Epithelial cell of proximal tubule (primary cell): ENCODE data around the gene DIS3L2. TPM values are rescaled to one million over a fixed set of nuclear protein-coding genes. Genes with fewer than 3 reads are reported as not detected.

Experiments used
- DNase-seq: peaks from one replicate; pipeline ENCODE4 v3.0.0-alpha.2; 2011; ENCODE audit warnings: low read depth
- H3K4me3 ChIP-seq: 2 replicates; pipeline ENCODE4 v1.5.1; 2011; ENCODE audit warnings: low read depth, mild to moderate bottlenecking, low read length
- total RNA-seq: library from RNA; depleted of rRNA; stranded (reverse); fragments of >200 nt; gene quantifications from 2 replicates; pipeline ENCODE4 v1.2.3, GENCODE V29; 2015
- TF ChIP-seq, protein P1 (sequence below): conservative IDR thresholded peaks from 2 replicates; pipeline ENCODE4 v1.5.1; 2012; ENCODE audit warnings: low read depth, mild to moderate bottlenecking, low read length

The DIS3L2 gene
- total RNA-seq, 1 donor from 2014 or later, result 31.6 TPM

GRCh38 chr2:231996797-231997540, 35.5 kb downstream of the DIS3L2 start:
- TF ChIP-seq, protein P1, sequence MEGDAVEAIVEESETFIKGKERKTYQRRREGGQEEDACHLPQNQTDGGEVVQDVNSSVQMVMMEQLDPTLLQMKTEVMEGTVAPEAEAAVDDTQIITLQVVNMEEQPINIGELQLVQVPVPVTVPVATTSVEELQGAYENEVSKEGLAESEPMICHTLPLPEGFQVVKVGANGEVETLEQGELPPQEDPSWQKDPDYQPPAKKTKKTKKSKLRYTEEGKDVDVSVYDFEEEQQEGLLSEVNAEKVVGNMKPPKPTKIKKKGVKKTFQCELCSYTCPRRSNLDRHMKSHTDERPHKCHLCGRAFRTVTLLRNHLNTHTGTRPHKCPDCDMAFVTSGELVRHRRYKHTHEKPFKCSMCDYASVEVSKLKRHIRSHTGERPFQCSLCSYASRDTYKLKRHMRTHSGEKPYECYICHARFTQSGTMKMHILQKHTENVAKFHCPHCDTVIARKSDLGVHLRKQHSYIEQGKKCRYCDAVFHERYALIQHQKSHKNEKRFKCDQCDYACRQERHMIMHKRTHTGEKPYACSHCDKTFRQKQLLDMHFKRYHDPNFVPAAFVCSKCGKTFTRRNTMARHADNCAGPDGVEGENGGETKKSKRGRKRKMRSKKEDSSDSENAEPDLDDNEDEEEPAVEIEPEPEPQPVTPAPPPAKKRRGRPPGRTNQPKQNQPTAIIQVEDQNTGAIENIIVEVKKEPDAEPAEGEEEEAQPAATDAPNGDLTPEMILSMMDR, result no peak
- DNase-seq, result no peak
- no peak overlapping the region for H3K4me3 ChIP-seq

DNA sequence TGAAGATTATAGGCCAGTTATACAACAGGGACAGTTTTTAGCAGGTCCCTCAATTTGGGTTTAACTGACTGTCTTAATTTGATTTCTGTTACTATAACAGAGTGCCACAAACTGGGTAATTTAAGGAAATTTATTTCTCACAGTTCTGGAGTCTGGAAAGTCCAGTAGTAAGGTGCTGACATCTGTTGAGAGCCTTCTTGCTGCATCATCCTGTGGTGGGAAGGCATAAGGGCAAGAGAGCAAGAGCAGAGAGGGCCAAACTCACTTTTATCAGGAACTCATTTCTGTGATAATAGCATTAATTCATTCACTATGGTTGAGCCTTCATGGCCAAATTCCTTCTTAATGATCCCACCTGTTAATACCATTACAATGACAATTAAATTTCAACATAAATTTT, 36.5 kb downstream of the DIS3L2 start:
- TF ChIP-seq, protein P1, result no peak
- no peak for DNase-seq
- no peak overlapping the region for H3K4me3 ChIP-seq

DNA sequence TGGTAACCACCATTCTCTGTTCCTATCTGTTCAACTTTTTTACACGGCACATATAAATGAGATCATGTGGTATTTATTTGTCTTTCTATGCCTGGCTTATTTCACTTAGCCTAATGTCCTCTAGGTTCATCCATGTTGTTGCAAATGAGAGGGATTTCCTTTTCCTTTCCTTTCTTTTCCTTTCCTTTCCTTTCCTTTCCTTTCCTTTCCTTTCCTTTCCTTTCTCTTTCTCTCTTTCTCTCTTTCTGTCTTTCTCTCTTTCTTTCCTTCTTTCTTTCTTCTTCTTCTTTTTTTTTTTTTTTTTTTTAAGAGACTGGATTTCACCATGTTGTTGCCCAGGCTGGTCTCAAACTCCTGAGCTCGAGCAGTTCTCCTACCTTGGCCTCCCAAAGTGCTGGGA, 38.9 kb downstream of the DIS3L2 start:
- TF ChIP-seq, protein P1, result no peak
- DNase-seq, result no peak
- H3K4me3 ChIP-seq, result no peak overlapping the region

DNA sequence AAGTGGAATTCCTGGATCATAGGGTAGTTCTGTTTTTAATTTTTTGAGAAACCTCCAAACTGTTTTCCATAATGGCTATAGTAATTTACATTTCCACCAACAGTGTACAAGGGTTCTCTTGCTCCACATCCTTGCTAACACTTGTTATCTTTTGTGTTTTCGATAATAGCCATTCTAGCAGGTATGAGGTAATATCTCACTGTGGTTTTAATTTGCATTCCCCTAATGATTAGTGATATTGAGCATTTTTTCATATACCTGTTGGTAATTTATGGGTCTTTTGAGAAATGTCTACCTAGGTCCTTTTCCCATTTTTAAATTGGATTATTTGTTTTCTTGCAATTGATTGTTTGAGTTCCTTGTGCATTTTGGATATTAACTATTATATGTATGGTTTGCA, 39.6 kb downstream of the DIS3L2 start:
- no peak overlapping the region for H3K4me3 ChIP-seq
- no peak for DNase-seq
- TF ChIP-seq, protein P1, result no peak

- H3K4me3 ChIP-seq, result no peak overlapping the region
- TF ChIP-seq, protein P1, result no peak
- DNase-seq, result no peak
Measured at GRCh38 chr2:232006253-232006652, 44.7 kb downstream of the DIS3L2 start.

GRCh38 chr2:232008907-232009638, 47.6 kb downstream of the DIS3L2 start:
- TF ChIP-seq, protein P1, result no peak
- H3K4me3 ChIP-seq, result no peak overlapping the region
- DNase-seq, result no peak
